Measurements from ENCODE around the gene SLC46A2.

SLC46A2 gene

DNA sequence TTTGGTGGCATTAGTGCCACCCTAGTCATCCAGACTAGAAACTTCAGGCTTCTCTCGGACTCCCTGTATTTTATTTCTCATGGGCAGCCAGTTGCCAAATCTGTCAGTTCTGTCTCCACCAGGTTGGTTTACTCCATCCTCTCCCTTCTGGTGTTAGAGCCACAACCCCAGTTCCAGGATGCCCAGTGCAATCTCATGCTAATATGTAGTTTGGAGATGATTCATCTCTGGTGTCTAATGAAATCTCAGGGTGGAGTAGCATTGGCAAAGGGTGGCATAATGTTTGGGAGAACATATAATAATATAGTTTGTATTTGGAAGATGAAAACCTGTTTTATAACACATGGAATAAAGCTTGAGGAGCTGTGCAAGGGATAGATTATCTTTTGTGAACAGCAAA lies 30.2 kb downstream of the SLC46A2 start:
- TF ChIP-seq, protein P1, sequence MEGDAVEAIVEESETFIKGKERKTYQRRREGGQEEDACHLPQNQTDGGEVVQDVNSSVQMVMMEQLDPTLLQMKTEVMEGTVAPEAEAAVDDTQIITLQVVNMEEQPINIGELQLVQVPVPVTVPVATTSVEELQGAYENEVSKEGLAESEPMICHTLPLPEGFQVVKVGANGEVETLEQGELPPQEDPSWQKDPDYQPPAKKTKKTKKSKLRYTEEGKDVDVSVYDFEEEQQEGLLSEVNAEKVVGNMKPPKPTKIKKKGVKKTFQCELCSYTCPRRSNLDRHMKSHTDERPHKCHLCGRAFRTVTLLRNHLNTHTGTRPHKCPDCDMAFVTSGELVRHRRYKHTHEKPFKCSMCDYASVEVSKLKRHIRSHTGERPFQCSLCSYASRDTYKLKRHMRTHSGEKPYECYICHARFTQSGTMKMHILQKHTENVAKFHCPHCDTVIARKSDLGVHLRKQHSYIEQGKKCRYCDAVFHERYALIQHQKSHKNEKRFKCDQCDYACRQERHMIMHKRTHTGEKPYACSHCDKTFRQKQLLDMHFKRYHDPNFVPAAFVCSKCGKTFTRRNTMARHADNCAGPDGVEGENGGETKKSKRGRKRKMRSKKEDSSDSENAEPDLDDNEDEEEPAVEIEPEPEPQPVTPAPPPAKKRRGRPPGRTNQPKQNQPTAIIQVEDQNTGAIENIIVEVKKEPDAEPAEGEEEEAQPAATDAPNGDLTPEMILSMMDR (conservative IDR thresholded peaks at IDR 0.05), result no peak
- no peak overlapping the region for H3K27ac ChIP-seq

DNA sequence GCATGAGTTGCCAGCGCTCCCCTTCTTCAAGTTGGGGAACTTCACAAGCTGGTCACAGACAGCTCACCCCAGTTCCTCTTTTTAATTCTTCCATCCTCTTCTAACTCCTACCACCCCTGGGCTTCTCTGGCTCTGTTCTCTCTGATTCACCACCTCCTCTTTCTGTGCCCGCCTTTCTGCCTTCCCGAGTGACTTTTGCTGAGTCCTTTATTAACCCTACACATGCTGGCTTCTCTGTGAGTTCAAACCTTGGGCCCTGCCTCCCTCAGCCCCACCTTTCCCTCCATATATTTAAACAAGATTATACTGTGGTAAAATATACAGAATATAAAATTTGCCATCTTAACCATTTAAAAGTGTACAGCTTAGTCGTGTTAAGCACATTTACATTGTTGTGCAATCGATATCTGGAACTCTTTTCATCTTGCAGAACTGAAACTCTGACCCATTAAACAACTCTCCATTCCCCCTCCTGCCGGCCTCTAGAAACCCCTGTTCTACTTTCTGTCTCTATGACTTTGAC lies 32.0 kb downstream of the SLC46A2 start:
- TF ChIP-seq, protein P1 (conservative IDR thresholded peaks at IDR 0.05), result no peak
- H3K27ac ChIP-seq, result no peak overlapping the region

DNA sequence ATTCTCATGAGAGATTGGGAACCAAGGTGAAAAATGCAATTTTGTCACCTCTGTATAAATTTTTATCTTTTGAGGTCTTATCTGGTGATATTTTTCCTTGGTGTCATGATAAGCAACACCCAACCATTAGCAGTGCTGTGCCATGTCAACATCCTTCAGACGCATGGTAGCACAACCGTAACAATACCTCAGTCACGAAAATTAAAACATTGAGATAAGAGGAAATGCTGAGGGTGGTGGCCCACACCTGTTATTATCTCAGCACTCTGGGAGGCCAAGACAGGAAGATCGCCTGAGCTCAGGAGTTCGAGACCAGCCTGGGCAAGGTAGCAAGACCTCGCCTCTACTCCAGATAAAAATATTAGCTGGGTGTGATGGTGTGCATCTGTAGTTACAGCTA lies 32.7 kb downstream of the SLC46A2 start:
- no peak overlapping the region for H3K27ac ChIP-seq
- TF ChIP-seq, protein P1 (conservative IDR thresholded peaks at IDR 0.05), result no peak

DNA sequence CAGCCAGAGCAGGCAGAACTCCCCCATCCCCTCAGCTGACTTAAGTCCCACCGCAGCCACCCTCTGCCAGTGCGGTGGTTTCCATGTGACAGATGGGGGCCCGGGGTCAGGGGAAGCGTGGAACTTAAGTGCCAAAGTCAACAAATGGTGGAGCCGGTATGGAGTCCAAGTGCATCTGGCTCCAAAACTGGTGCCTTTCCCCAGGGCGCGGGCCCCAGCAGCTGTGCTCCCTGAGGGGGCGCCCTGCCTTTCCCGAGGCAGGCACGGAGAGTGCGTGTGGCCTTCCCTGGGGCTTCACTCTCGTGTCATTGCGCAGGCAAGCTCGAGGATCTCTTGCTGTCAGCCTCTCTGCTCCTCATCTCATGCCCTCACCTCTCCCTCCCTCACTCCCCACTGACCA lies 33.8 kb downstream of the SLC46A2 start:
- no peak overlapping the region for H3K27ac ChIP-seq
- TF ChIP-seq, protein P1 (conservative IDR thresholded peaks at IDR 0.05), result no peak

DNA sequence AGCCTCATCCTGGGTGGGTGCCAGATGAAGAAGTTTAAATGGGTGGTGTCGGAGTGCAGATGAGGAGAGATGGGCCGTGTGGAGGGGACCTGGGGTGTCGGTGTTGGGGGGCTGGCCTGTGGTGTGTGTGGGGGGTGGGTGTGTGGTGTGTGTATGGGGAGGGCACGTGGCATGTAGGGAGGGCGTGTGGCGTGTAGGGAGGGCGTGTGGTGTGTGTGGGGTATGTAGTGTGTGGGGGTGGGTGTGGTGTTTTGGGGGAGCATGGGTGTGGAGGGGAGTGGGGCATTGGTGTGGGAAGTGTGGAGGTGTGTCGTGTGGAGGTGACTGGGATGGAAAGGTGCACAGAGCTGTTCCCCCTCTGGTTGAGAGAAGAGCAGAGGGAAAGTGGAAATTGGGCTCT lies 34.5 kb downstream of the SLC46A2 start:
- no peak overlapping the region for H3K27ac ChIP-seq
- TF ChIP-seq, protein P1 (conservative IDR thresholded peaks at IDR 0.05), result no peak

DNA sequence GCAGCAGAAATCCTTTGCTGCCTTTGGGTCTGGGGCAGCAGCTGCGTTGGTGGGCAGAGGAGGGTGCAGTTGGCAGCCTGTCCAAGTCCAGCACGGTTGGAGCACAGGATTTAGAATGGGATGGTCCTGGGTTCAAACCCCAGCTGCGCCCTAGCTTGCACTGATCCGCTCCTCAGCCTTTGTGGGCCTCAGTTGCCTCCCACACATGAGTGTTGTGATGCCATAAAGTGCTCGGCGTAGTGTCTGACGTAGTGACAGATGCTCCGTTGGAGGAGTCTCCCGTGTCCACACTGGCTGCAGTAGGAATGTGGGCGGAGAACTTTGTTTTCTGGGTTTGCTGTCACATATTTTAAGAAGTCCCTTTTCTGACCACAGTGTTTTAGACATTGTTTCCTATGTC lies 36.0 kb downstream of the SLC46A2 start:
- TF ChIP-seq, protein P1 (conservative IDR thresholded peaks at IDR 0.05), result no peak
- no peak overlapping the region for H3K27ac ChIP-seq

DNA sequence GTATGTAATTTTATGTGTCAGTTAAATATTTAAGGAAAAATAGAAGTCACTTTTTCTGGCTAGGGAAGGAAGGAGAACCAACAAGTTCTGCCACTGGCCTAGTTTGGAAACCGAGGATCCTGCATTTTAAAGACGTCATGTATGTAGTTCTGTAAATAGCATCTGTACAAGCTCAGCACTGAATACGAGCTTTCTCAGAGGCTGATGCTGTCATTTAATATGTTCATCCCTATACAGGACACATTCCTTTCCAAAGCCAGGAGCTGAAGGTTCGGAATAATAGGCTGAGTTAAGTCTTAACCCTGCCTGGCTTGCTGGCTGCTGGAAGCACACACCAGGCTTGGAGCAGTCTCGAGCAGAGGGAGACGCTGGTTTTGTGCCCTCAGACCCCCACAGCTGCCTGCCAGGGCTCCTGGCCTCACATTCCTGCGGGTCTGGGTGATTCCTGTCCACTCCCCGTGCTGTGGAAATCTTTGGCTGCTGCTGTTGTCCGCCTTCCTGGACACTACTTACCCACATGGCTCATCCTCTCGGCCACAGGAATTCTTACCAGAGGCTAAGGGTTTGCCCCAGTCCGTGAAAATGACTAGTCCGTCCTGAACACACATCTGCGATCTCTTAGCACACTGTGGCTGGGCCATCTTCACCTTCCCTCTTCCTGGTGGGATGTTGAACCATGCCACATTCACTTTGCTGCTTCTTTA lies 36.6 kb downstream of the SLC46A2 start:
- TF ChIP-seq, protein P1 (conservative IDR thresholded peaks at IDR 0.05), result no peak
- H3K27ac ChIP-seq, result no peak overlapping the region
